IPS-11a (cell line): Measurements from ENCODE around the gene PLIN5.
A peak's percentile ranks its signal among the peaks of the same experiment; 100 is the strongest.

Source experiments
- H3K4me3 ChIP-seq: one replicate; pipeline ENCODE4 v1.5.1; 2013; ENCODE audit warnings: low read depth, low read length, control low read depth

Gene PLIN5, protein sequence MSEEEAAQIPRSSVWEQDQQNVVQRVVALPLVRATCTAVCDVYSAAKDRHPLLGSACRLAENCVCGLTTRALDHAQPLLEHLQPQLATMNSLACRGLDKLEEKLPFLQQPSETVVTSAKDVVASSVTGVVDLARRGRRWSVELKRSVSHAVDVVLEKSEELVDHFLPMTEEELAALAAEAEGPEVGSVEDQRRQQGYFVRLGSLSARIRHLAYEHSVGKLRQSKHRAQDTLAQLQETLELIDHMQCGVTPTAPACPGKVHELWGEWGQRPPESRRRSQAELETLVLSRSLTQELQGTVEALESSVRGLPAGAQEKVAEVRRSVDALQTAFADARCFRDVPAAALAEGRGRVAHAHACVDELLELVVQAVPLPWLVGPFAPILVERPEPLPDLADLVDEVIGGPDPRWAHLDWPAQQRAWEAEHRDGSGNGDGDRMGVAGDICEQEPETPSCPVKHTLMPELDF

GRCh38 chr19:4534836-4535658, at the start of gene PLIN5:
Gene PLIN5, minus strand, starts transcription at chr19:4535224. Its CDS starts 1,150 bp downstream, at chr19:4534074.
- no peak within 1 kb of the TSS for H3K4me3 ChIP-seq

DNA sequence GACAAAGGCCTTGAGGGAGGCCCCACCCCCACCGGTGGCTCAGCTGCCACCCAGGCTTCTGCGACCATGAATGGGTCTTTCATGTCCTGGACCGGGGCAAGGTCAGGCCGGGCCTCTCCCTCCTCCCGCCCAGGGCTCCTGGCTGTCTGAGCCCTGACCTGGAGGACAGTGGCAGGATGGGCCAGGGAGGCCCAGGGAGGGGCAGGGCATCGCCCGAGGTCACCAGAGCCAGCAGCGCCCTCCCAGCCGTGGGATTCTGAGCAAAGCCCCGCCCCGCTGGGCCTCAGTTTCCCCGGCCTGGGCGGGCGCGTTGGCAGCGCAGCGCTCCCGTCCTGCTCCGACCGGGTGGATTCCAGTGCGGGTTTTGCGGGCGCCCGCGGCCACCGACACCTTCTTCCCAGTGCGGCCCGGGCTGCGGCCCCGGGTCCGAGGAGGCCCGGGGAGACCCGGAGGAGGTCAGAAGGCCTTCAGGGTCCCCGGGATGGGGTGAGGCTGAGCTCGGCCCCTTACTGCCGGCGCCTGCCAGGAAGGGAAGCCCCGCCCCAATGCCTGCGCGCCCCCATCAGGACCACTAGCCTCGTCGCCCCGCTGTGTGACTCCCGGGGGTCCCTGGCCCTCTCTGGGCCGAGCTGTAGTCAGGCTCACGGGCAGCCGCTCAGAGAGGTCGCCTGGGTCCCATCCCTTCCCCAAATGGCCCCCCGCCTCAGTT, 49.1 kb upstream of the PLIN5 start:
- peak overlapping the region; percentile 55 for H3K4me3 ChIP-seq

- no peak overlapping the region for H3K4me3 ChIP-seq
Measured at GRCh38 chr19:4582980-4583842, 48.2 kb upstream of the PLIN5 start.

DNA sequence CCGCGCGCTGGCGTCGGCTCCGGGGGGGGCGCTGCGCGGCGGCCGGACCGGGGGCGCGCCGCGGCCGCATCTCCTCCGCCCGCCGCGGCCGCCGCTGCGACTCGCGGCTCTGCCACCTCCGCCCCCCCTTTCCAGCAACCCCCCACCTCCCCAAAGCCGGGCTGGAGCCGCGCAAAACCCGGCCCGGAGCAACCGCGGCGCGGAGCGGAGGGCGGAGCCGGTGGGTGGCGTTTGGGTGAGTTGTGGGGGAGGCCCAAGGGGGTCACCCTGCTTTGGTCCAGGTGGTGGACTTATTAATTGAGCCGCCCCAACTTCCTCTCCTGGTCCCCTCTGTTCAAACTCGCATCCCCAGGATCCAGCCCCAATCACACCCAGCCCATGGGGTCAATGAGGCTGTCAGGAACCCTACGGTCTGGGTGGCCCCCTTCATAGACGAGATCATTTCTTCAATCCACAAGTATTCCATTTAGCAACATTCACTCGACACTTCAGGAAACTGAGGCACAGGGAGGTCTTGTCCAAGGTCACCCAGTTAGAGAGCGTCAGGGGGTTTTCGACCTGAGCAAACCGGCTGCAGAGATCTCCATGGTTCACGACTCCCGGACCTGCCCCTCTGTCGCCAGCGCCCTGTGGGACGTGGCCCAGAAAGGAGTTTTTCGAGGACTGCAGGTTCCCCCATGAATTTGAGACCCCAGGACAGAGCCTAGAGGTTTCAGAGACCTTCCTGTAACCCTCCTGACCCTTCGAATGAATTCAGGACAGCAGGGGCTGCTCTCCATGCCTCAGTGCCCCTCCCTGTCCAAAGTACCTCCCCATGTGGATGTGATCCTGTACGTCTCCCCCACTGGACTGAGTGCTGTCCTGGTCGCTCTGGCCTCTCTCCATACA, 46.9 kb upstream of the PLIN5 start:
- peak overlapping the region; percentile 65 for H3K4me3 ChIP-seq

DNA sequence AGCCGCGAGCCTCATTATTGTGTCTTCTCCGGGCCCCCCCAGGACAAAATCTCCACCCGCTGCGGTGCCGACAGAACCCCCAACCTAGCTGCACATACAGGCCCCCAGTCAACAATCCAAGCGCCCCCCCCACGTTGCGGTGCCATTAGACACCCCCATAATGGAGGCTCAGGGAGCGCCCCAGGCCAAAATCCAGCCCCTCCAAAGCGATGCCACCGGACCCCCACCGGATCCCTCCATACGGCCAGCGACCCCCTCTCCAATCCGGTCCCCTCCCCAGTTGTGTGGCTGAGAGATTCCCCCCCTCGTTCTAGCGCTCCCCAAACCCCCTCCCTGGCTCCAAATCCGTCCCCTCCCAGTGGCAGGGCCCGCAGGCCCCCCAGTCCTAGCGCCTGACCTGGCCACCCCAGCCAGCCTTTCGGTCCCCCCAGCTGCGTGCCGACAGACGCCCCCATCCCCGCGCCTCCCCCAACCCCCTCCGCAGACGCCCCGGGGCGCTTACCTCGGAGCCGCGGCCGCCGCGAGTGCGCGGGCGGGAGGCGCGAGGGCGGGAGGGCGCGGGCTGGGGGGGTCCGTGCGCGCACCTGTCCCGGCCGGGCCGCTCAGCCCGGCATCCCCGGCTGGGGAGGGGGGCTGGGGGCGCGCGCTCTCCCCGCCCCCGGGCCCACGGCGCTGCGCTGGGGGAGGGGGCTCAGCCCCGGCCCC, 46.1 kb upstream of the PLIN5 start:
- peak overlapping the region; percentile 65 for H3K4me3 ChIP-seq

GRCh38 chr19:4580021-4580901, 45.2 kb upstream of the PLIN5 start:
- peak overlapping the region; percentile 54 for H3K4me3 ChIP-seq

DNA sequence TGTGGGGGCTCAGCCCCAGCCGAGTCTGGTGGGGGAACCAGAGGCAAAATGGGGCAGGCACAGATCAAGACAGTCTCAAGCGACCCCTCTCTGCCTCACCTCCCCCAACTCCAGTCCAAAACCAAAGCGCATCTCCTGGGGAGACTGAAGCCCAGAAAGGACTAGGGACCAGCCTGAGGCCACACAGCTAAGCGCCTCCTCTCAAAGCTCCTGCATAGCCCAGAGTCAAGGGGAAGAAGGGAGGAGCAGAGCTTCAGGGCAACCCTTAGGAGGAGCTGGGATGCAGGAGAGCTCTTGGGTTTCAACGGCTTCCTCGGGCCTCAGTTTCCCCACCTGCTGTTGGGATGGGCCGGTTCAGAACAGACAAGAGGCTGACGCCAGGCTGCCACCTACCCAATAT, 44.4 kb upstream of the PLIN5 start:
- no peak overlapping the region for H3K4me3 ChIP-seq

DNA sequence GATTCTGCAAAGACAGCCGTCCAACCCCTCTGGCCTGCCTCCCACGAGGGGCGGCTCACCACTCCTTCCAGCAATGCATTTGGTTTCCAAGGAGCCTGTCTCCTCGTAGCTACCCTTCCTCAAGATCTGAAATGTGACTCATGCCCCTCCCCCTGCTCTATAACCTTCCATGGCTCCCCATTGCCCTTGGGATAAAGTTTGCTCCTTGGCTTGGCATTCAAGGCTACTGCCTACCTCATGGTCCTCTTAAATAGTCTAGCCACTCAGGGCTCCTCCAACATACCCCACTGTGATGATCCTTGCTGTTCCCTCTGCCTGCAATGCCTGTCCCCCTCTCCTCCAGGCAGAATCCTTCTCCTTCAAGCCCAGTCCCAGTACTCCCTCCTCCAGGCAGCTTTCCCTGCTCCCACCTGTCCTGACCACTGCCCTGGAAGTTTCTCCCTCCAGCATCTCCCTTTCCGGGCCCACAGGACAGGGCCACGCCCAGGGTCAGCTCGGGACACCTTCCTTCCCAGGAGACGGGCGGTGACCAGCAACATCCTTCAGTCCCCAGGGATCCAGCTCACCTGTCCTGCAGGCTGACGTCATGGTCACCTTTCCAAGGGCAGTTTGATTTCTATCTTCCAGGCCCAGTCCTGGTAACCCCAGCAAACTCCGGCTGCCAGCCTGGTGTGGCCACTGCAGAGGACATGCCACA, 43.7 kb upstream of the PLIN5 start:
- H3K4me3 ChIP-seq = no peak overlapping the region

DNA sequence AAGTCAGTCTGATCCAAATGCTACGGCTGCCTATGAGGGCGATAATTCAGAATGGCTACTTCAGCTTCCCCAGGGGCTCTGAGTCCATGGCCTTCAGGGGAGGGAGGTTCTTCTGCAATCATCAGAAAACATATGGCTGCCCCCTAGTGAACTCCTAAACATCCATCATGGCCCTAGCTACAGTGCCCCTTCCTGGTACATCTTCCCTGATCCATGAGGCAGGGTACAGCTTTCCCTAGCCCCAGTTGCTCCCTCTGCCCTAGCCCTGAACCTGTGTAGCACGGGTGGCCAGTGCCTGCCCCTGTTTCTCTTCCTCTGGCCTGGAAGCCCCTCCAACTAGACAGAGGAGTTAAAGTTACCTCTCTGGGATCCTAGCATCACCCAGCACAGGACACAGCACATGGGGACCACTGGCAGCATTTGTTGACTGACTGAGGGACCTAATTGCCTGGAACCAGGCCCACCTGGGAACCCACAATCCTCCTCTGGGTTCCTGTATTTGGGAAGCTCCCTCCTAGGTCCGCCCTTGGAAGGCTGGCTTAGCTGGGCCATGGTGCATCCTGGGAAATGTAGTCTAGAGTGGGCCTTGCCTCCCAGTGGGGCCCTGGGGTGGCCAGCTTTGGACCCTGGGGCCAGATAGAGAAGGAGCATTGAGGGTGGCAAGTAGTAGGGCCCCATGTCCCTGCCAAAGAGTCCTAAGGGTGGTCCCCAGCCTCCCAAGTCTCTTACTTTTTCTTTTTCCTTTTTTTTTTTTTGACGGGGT, 42.2 kb upstream of the PLIN5 start:
- no peak overlapping the region for H3K4me3 ChIP-seq

DNA sequence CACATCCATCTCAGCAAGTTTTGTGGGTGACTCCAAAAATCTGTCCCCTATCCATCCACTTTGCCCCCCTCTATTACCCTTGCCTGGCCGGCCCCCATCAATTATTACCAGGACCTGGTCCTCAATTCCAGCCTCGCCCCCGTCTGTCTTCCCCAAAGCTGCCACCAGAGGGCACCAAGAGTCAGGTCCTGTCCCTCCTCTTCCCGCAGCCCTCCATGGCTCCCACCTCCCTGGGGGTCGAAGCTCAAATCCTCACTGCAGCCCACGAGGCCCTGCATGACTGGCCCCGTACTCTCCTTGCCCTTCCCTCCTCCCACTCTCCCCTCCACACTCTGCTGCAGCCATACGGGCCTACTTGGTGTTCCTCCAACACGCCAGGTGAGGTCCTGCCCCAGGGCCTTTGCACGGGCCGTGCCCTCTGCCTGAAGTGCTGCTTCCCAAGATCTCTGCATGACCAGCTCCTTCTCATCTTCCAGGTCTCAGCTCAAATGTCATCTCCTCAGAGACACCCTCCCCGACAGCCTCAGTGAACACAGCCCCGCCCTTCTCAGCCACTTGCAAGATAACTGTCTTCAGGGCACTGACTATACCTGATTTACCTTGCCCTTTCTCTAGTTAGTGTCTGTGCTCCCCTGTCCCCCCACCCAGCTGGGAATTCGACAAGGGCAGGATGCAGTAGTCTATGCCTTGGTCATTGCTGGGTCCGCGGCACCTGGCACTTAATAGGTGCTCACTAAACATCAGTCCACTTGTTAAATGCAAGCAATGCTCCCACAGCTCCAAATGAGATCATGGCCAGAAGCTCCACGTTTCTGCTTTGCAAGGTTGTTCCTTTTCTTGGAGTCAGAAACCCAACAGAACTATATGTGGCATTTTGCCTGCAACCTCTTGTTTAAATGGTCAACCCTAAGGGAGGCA, 41.3 kb upstream of the PLIN5 start:
- H3K4me3 ChIP-seq = no peak overlapping the region

DNA sequence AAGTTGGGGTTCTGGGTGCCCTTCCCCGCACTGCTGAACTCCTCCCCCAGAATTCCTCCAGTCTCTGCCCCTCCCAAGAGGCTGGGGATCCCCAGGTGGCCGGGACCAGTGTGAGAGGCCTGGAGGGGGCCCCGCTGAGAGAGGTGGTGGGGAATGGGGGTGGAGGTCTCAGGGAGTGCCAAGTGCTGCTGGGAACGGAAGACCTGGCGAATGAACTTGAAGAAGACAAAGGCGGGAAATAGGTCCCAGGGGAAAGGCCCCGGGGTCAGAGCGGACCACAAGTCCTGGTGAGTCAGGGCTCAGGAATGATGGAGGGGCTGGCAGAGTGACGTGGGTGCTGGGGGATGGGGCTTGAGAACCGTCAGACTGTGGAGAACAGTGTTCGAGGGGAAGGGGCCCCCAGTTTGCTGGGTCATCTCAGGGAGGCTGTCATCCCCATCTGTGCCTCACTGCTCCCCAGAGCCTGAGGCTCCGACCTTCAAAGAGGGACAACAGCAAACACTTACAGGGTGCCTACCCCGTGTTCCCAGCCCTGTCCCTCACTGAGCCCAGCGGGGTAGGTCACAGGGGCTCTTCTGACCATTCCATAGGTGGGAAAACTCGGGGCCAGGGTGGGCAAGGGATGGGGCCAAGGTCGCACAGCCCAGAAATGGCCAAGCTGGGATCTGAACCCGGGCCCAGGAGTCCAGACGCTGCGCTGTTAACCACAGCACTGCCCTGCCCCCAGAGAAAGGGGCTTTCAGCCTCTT, 40.4 kb upstream of the PLIN5 start:
- H3K4me3 ChIP-seq = no peak overlapping the region

DNA sequence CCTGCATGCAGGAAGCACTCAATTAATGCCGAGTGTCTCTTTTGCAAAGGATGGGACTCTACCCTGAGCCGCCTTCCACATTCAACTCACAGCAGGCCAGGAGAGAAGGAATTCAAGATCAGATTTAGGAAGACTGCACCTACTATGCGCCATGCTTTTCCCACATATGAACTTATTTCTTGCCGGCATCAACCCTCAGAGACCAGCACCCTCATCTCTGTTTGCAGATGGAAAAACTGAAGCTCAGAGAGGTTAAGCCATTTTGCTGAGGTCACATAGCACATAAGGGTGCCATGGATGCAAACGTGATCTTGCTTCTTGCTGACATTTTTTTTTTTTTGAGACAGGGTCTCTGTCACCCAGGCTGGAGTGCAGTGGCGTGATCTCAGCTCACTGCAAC, 38.7 kb upstream of the PLIN5 start:
- H3K4me3 ChIP-seq = no peak overlapping the region

DNA sequence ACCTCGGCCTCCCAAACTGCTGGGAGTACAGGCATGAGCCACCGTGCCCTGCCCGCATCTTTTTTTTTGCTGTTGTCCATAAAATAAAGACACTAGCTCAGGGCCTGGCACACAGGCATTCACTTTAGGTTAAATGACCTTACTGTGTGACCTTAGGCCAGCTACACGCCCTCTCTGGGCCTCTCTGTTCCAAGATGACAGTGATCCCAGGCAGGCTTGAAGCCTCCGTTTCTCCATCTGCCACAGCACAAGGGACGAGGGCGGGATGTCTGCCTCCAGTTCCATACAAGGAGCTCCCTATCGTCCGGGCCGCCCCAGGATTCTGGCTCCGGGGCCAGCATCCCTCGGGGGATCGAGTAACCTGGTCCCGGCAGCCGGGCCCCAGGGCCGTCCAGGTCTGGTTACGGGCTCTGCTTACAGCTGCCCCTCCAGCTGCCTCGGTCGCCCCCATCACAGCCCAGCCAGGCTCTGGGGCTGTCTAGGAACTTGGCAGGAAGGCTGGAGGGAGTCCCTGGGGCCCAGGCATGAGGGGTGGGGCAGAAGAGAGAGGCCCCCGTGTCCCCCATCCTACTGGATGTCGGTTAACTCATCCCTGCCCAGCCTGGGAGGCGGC, 36.4 kb upstream of the PLIN5 start:
- H3K4me3 ChIP-seq = no peak overlapping the region

DNA sequence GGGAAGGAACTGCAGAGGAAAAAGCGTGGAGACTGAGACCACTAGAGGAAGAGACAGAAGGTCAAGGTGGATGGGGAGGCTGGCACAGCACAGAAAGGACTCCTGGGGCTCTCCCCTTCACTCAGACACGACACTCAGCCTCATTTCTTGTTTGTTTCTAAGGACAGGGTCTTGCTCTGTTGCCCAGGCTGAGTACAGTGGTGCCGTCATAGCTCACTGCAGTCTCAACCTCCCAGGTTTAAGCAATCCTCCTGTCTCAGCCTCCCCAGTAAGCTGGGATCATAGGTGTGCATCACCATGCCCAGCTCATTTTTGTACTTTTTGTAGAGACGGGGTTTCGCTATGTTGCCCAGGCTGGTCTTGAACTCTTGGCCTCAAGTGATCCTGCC, 35.9 kb upstream of the PLIN5 start:
- H3K4me3 ChIP-seq = no peak overlapping the region
